ENCODE data around the gene WNT5A.

The WNT5A gene

DNA sequence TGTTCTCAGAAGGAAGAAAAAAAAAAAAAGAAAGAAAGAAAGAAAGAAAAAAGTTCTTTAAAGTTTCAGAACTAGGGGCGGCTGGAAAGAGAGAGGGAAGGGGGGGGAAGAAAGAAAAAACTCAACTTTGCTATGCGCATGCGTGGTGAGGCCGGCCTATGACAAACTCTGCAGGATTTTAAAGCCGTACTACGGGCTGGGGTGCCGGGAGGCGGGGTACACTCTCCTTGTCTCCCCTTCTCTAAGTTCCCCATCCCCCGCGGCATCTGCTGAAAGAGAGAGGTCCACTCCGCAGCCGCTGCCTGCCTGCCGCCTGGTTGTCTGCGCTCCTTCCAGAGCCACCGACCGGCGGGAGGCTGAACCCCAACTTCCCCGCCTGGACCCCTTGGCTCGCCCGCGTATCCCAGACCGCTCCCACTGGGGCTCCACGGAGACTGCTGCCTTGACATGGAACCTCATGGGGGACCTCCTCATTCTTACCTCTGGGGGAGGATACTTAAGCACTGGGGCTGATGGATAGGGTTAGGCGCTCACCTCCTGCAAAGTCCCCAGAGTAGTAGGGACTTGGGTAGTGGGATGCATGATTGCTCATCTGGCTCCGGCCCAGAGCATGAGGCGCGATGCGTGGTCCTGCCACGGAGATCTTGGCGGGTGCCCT lies 1.4 kb upstream of the WNT5A start:
- Histone ChIP-seq H3F3A (ENCODE audit: control insufficient read depth, insufficient read depth) (no peaks in the 10 kb centered on the region), H4K20me1 (ENCODE audit: control insufficient read depth, insufficient read depth, low read depth, low read length) (no peaks in the 10 kb centered on the region), H3K4me1 (ENCODE audit: control insufficient read depth, low read length) (no peaks in the 10 kb centered on the region), H3K9me3 (ENCODE audit: control insufficient read depth, insufficient read depth, low read length) (no peaks in the 10 kb centered on the region), H3K27ac (ENCODE audit: low read depth, low read length) (no peak overlapping the region), H3K4me3 (ENCODE audit: low read length) (no peak overlapping the region), H3K79me2 (ENCODE audit: control insufficient read depth, low read length) (no peaks in the 10 kb centered on the region), H3K36me3 (ENCODE audit: control insufficient read depth, low read length) (no peaks in the 10 kb centered on the region), H3K4me2 (ENCODE audit: low read length) (no peak overlapping the region), H3K9me2 (replicated peaks; ENCODE audit: control insufficient read depth, low read length) (no peaks in the 10 kb centered on the region), H3K27me3 (ENCODE audit: control insufficient read depth, low read length) (peaks cover 57% of the 10 kb centered on the region)
- no peak for TF ChIP-seq EZH2phosphoT487 (IDR thresholded peaks at IDR 0.05; ENCODE audit: borderline replicate concordance, low read length)
- TF ChIP-seq, protein P1, sequence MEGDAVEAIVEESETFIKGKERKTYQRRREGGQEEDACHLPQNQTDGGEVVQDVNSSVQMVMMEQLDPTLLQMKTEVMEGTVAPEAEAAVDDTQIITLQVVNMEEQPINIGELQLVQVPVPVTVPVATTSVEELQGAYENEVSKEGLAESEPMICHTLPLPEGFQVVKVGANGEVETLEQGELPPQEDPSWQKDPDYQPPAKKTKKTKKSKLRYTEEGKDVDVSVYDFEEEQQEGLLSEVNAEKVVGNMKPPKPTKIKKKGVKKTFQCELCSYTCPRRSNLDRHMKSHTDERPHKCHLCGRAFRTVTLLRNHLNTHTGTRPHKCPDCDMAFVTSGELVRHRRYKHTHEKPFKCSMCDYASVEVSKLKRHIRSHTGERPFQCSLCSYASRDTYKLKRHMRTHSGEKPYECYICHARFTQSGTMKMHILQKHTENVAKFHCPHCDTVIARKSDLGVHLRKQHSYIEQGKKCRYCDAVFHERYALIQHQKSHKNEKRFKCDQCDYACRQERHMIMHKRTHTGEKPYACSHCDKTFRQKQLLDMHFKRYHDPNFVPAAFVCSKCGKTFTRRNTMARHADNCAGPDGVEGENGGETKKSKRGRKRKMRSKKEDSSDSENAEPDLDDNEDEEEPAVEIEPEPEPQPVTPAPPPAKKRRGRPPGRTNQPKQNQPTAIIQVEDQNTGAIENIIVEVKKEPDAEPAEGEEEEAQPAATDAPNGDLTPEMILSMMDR (IDR thresholded peaks at IDR 0.05; ENCODE audit: low read depth, low read length, poor library complexity, severe bottlenecking): no peak

- no peaks in the 10 kb centered on the region for H4K20me1 ChIP-seq (ENCODE audit: control insufficient read depth, insufficient read depth, low read depth, low read length)
- H3K9me2 ChIP-seq (replicated peaks; ENCODE audit: control insufficient read depth, low read length): no peaks in the 10 kb centered on the region
- peaks cover 66% of the 10 kb centered on the region for H3K27me3 ChIP-seq (ENCODE audit: control insufficient read depth, low read length)
- TF ChIP-seq EZH2phosphoT487 (IDR thresholded peaks at IDR 0.05; ENCODE audit: borderline replicate concordance, low read length): no peak; the same call in 1 of the 2 replicates
- no peak overlapping the region for H3K4me3 ChIP-seq (ENCODE audit: low read length)
- H3F3A ChIP-seq (ENCODE audit: control insufficient read depth, insufficient read depth): no peaks in the 10 kb centered on the region
- no peak overlapping the region for H3K4me2 ChIP-seq (ENCODE audit: low read length)
- no peaks in the 10 kb centered on the region for H3K9me3 ChIP-seq (ENCODE audit: control insufficient read depth, insufficient read depth, low read length)
- no peaks in the 10 kb centered on the region for H3K36me3 ChIP-seq (ENCODE audit: control insufficient read depth, low read length)
- no peaks in the 10 kb centered on the region for H3K79me2 ChIP-seq (ENCODE audit: control insufficient read depth, low read length)
- no peaks in the 10 kb centered on the region for H3K4me1 ChIP-seq (ENCODE audit: control insufficient read depth, low read length)
- H3K27ac ChIP-seq (ENCODE audit: low read depth, low read length): no peak overlapping the region
These were observed 505 bp upstream of the WNT5A start for GRCh38 chr3:55487381-55488241.

DNA sequence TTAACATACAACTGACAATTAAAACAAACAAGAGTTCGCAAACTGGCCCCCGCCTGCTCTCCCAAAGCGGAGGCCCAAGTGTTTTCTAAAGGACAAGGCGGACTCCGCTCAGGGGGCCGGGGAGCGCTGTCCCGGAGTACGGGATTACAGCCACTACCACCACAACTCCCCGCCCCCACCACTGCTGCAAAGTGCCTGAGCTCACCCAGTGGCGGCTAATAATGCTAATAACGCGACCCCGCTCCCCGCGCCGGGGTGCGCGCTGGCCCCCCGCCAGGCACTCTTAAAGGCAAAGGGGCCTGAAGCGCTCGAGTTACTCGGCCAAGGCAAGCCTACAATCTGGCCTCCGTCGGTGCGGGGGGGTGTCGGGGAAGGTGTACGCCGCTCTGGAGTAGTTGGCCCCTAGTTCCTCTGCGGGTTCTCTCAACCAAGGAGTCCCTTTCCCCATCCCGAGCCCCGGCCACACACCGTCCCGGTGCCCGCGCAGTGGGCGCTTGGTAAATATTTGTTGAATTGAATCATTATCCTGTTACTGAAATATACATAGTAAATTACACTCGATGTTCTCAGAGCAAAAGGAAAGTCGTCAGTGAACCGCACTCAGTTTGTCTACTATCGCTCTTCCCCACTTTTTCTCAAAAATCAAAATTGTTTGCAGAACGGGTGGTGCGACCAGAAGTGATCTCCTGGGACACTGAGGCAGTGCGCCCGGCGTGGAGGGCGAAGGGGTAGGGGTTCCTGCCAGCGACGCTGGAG lies 827 bp downstream of the WNT5A start:
- no peaks in the 10 kb centered on the region for H3K79me2 ChIP-seq (ENCODE audit: control insufficient read depth, low read length)
- H3K4me2 ChIP-seq (ENCODE audit: low read length): no peak overlapping the region
- no peaks in the 10 kb centered on the region for H3K9me2 ChIP-seq (replicated peaks; ENCODE audit: control insufficient read depth, low read length)
- no peaks in the 10 kb centered on the region for H4K20me1 ChIP-seq (ENCODE audit: control insufficient read depth, insufficient read depth, low read depth, low read length)
- no peaks in the 10 kb centered on the region for H3K9me3 ChIP-seq (ENCODE audit: control insufficient read depth, insufficient read depth, low read length)
- no peaks in the 10 kb centered on the region for H3K36me3 ChIP-seq (ENCODE audit: control insufficient read depth, low read length)
- no peak overlapping the region for H3K27ac ChIP-seq (ENCODE audit: low read depth, low read length)
- no peaks in the 10 kb centered on the region for H3K4me1 ChIP-seq (ENCODE audit: control insufficient read depth, low read length)
- H3K4me3 ChIP-seq (ENCODE audit: low read length): no peak overlapping the region
- H3F3A ChIP-seq (ENCODE audit: control insufficient read depth, insufficient read depth): no peaks in the 10 kb centered on the region
- TF ChIP-seq, protein P1 (IDR thresholded peaks at IDR 0.05; ENCODE audit: low read depth, low read length, poor library complexity, severe bottlenecking): no peak
- TF ChIP-seq EZH2phosphoT487 (IDR thresholded peaks at IDR 0.05; ENCODE audit: borderline replicate concordance, low read length): no peak
- H3K27me3 ChIP-seq (ENCODE audit: control insufficient read depth, low read length): peaks cover 75% of the 10 kb centered on the region
